Keratinocyte (primary cell): Measurements from ENCODE around the gene SRGAP3. TPM values are rescaled to one million over a fixed set of nuclear protein-coding genes. Genes with fewer than 3 reads are reported as not detected.

ENCODE experiments used
- DNase-seq: peaks from one replicate; pipeline ENCODE4 v3.0.0-alpha.2; 2011; ENCODE audit warnings: low read depth, missing footprints, low spot score
- FAIRE-seq: peaks from 2 replicates; lab custom pipeline; 2011; peaks lifted over from hg19 to GRCh38; lab: Jason Lieb, UNC
- H2AFZ ChIP-seq: 2 replicates; pipeline ENCODE4 v1.6.0; 2012; ENCODE audit warnings: low read length, control low read depth, inconsistent platforms; ENCODE audit not compliant: control insufficient read depth
- H3K27ac ChIP-seq: 2 replicates; pipeline ENCODE4 v1.5.1; 2011; ENCODE audit warnings: low read length; ENCODE audit not compliant: control insufficient read depth, insufficient read depth
- H3K27me3 ChIP-seq: 3 replicates; pipeline ENCODE4 v1.6.0; 2011; ENCODE audit warnings: low read length; ENCODE audit not compliant: control insufficient read depth, insufficient read depth; ENCODE audit errors: extremely low read depth
- H3K36me3 ChIP-seq, 2 experiments: 2 replicates in 1 of 2; 3 replicates in 1 of 2; pipeline ENCODE4 v1.5.1; 2011; ENCODE audit warnings: low read length in 2 of 2, mild to moderate bottlenecking in 1 of 2; ENCODE audit not compliant: control insufficient read depth in 2 of 2, insufficient read depth in 2 of 2; ENCODE audit errors: extremely low read depth in 1 of 2
- H3K4me1 ChIP-seq: 3 replicates; pipeline ENCODE4 v1.5.1; 2011; ENCODE audit warnings: low read length; ENCODE audit not compliant: control insufficient read depth, insufficient read depth; ENCODE audit errors: extremely low read depth
- H3K4me2 ChIP-seq: 3 replicates; pipeline ENCODE4 v1.6.0; 2011; ENCODE audit warnings: low read depth, low read length; ENCODE audit not compliant: control insufficient read depth, insufficient read depth; ENCODE audit errors: extremely low read depth
- H3K4me3 ChIP-seq, 3 experiments: fragments of 200-600 bp in 1 of 3; sonication (generic) in 1 of 3; 2 replicates in 2 of 3; 3 replicates in 1 of 3; pipeline ENCODE4 v1.5.1; 2011 to 2016; ENCODE audit warnings: low read length in 3 of 3, mild to moderate bottlenecking in 3 of 3, control low read depth in 2 of 3, inconsistent platforms in 1 of 3, low read depth in 1 of 3, mixed read lengths in 1 of 3, mixed run types in 1 of 3, moderate library complexity in 1 of 3; ENCODE audit not compliant: control insufficient read depth in 2 of 3, insufficient read depth in 2 of 3; ENCODE audit errors: extremely low read depth in 1 of 3
- H3K79me2 ChIP-seq: 2 replicates; pipeline ENCODE4 v1.6.0; 2012; ENCODE audit warnings: low read length; ENCODE audit not compliant: control insufficient read depth, insufficient read depth
- H3K9ac ChIP-seq: 3 replicates; pipeline ENCODE4 v1.6.0; 2011; ENCODE audit warnings: low read length; ENCODE audit not compliant: control insufficient read depth, insufficient read depth; ENCODE audit errors: extremely low read depth
- H3K9me1 ChIP-seq: 3 replicates; pipeline ENCODE4 v1.6.0; 2011; ENCODE audit warnings: low read length; ENCODE audit not compliant: control insufficient read depth, insufficient read depth; ENCODE audit errors: extremely low read depth
- H3K9me3 ChIP-seq: 2 replicates; pipeline ENCODE4 v1.5.1; 2012; ENCODE audit warnings: low read depth, low read length; ENCODE audit not compliant: control insufficient read depth
- H4K20me1 ChIP-seq: 3 replicates; pipeline ENCODE4 v1.6.0; 2011; ENCODE audit warnings: low read length; ENCODE audit not compliant: control insufficient read depth, insufficient read depth; ENCODE audit errors: extremely low read depth
- CTCF ChIP-seq, 3 experiments: IDR thresholded peaks in 1 of 3; conservative IDR thresholded peaks in 1 of 3; optimal IDR thresholded peaks in 1 of 3; 2 replicates in 2 of 3; 3 replicates in 1 of 3; pipeline versions ENCODE3 to v1.5.1; 2011; ENCODE audit warnings: low read length in 3 of 3, mild to moderate bottlenecking in 3 of 3, moderate library complexity in 2 of 3, control low read depth in 1 of 3, inconsistent platforms in 1 of 3; ENCODE audit not compliant: insufficient read depth in 2 of 3; ENCODE audit errors: extremely low read depth in 1 of 3
- EZH2 ChIP-seq: IDR thresholded peaks from one replicate; pipeline ENCODE4 v1.6.1; 2012; ENCODE audit warnings: inconsistent platforms, mild to moderate bottlenecking, low read length, moderate library complexity
- dilution Hi-C: fragments of 300-500 bp; cut with MboI; formaldehyde crosslinking; loops from one replicate; pipeline ENCODE4 v1.7.0; 2020; ENCODE audit warnings: low sequenced_read_pairs; ENCODE audit not compliant: extremely low pct_ligation_motif_present
- polyA plus RNA-seq, 5 experiments: library from polyadenylated mRNA; depleted of rRNA in 3 of 5; stranded (reverse) in 3 of 5; stranded (forward) in 1 of 5; unstranded in 1 of 5; fragments of >200 nt; gene quantifications; 1 replicate in 1 of 5; 2 replicates in 3 of 5; 3 replicates in 1 of 5; pipeline versions ENCODE4 v1.2.1 to v1.2.3, GENCODE V29; 2011 to 2012; ENCODE audit warnings: missing spikeins in 2 of 5, low read depth in 1 of 5, low replicate concordance in 1 of 5

The SRGAP3 gene
- polyA plus RNA-seq, 1 donor (not counting 4 experiments of a cell fraction or from before 2014, with no cell fraction given): 7.2 TPM

DNA sequence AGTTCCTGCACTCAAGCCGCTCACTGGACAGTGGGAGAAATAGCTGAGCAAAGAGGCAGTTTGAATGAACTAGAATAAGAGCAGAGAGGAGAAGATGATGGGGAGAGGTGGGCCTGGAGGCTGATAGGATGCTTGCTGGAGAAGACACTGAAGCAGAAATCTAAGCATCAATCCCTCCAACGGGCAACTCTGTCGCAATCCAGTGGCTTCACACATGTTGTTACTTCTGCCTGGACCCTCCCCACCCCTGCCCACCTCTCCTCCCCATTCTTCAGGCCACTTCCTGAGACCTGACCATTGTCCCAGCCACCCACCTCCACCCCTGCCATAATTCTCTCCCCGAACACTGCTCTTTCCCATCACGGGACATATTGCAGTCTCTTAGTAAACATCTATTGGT lies 76.0 kb downstream of the SRGAP3 start:
- DNase-seq: no peak
- Histone ChIP-seq H3K27ac (peak overlapping the region; percentile 72), H3K4me3 (no peak overlapping the region), H4K20me1 (no peaks in the 10 kb centered on the region), H3K79me2 (peaks cover 26% of the 10 kb centered on the region), H3K9me1 (no peaks in the 10 kb centered on the region), H3K36me3 (peaks cover 0 to 5% of the 10 kb centered on the region in 2 experiments), H3K9ac (no peak overlapping the region), H3K27me3 (no peaks in the 10 kb centered on the region), H3K4me1 (peaks cover 68% of the 10 kb centered on the region), H3K9me3 (no peaks in the 10 kb centered on the region), H3K4me2 (peak overlapping the region; percentile 47), H2AFZ (no peak overlapping the region)
- TF ChIP-seq EZH2 (no peak), CTCF (optimal IDR thresholded peaks at IDR 0.05 in 1 of 3, IDR thresholded peaks at IDR 0.05 in 1 of 3, conservative IDR thresholded peaks at IDR 0.05 in 1 of 3; ENCODE audit: extremely low read depth in 1 of 3, insufficient read depth in 2 of 3, low read length in 3 of 3) (no peak)
- peak; percentile 13 for FAIRE-seq
- dilution Hi-C loops: no loop called here

DNA sequence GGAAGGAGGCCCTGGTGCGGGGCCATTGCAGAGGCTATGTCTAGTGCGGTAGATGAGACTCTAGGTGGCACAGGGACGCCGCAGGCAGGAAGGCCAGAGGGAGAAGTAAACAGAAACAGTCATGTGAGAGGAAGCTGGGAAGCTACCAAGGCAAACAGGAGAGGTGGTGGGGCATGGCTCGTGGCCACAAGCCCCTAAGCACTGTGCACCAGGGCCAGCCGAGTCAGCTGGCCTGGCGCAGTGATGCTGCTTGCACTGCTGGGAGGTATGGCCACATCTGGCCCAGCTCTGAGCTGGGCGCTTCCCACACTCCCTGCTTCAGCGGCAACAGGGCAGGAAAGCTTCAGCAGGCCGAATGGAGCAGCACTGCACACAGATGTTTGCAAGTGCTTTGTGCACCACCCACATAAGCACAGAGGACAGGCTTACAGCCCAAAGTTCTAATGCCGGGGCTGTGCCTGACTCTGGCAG lies 76.6 kb downstream of the SRGAP3 start:
- peak overlapping the region in 1 of 3 experiments; percentile 21 for H3K4me3 ChIP-seq
- no peaks in the 10 kb centered on the region for H3K9me3 ChIP-seq
- dilution Hi-C loops: no loop called here
- H2AFZ ChIP-seq: peak overlapping the region; percentile 80
- FAIRE-seq (peak; percentile 69), DNase-seq (no peak)
- peaks cover 29% of the 10 kb centered on the region for H3K79me2 ChIP-seq
- no peaks in the 10 kb centered on the region for H3K9me1 ChIP-seq
- peak overlapping the region; percentile 62 for H3K9ac ChIP-seq
- peaks cover 74% of the 10 kb centered on the region for H3K4me1 ChIP-seq
- peak overlapping the region; percentile 47 for H3K4me2 ChIP-seq
- H3K36me3 ChIP-seq: peaks cover 0 to 5% of the 10 kb centered on the region in 2 experiments
- peak overlapping the region; percentile 72 for H3K27ac ChIP-seq
- H4K20me1 ChIP-seq: no peaks in the 10 kb centered on the region
- TF ChIP-seq EZH2 (no peak), CTCF (optimal IDR thresholded peaks at IDR 0.05 in 1 of 3, IDR thresholded peaks at IDR 0.05 in 1 of 3, conservative IDR thresholded peaks at IDR 0.05 in 1 of 3; ENCODE audit: extremely low read depth in 1 of 3, insufficient read depth in 2 of 3, low read length in 3 of 3) (no peak)
- no peaks in the 10 kb centered on the region for H3K27me3 ChIP-seq
